Endothelial cell of umbilical vein (primary cell): ENCODE measurements around the gene COL23A1. TPM values are rescaled to one million over a fixed set of nuclear protein-coding genes. Genes with fewer than 3 reads are reported as not detected.

ENCODE experiments used
- BruUV-seq: library from RNA; stranded (reverse); fragments of 400-500 nt; replicated peaks from 2 replicates; lab custom pipeline; 2021; lab: Mats Ljungman, UMichigan
- CTCF ChIA-PET: fragments of 300-600, 350-600 bp; sonication (Branson Sonifier 250); formaldehyde crosslinking; loops from one replicate; lab custom pipeline; 2021; ENCODE audit warnings: antibody characterized with exemption, inconsistent platforms; lab: Charles Lee
- POLR2A ChIA-PET: fragments of 300-600, 350-600 bp; sonication (Branson Sonifier 250); formaldehyde crosslinking; loops from one replicate; lab custom pipeline; 2021; ENCODE audit warnings: antibody characterized with exemption, inconsistent platforms; lab: Charles Lee
- DNase-seq: peaks from one replicate; pipeline ENCODE4 v3.0.0-alpha.2; 2011; ENCODE audit warnings: low read depth, low spot score
- FAIRE-seq: peaks from 2 replicates; lab custom pipeline; 2011; peaks lifted over from hg19 to GRCh38; lab: Jason Lieb, UNC
- H2AFZ ChIP-seq: 2 replicates; pipeline ENCODE4 v1.6.0; 2012; ENCODE audit warnings: low read depth, low read length, control low read depth, inconsistent platforms
- H3K27ac ChIP-seq: 2 replicates; pipeline ENCODE4 v1.5.1; 2011; ENCODE audit warnings: low read depth, mild to moderate bottlenecking, control low read depth, low read length, moderate library complexity; ENCODE audit not compliant: insufficient read depth
- H3K27me3 ChIP-seq, 2 experiments: 2 replicates each; pipeline versions ENCODE4 v1.6.0 to v1.6.1; 2011; ENCODE audit warnings: low read length in 2 of 2, mixed read lengths in 1 of 2; ENCODE audit not compliant: control insufficient read depth in 2 of 2, insufficient read depth in 2 of 2
- H3K36me3 ChIP-seq, 2 experiments: 2 replicates in 1 of 2; 3 replicates in 1 of 2; pipeline ENCODE4 v1.5.1; 2011; ENCODE audit warnings: low read length in 2 of 2, mild to moderate bottlenecking in 1 of 2, moderate library complexity in 1 of 2; ENCODE audit not compliant: control insufficient read depth in 2 of 2, insufficient read depth in 2 of 2; ENCODE audit errors: extremely low read depth in 1 of 2
- H3K4me1 ChIP-seq: 3 replicates; pipeline ENCODE4 v1.5.1; 2011; ENCODE audit warnings: mild to moderate bottlenecking, low read length; ENCODE audit not compliant: control insufficient read depth, insufficient read depth; ENCODE audit errors: extremely low read depth
- H3K4me2 ChIP-seq: 2 replicates; pipeline ENCODE4 v1.6.1; 2011; ENCODE audit warnings: low read length, control low read depth, mixed read lengths; ENCODE audit not compliant: insufficient read depth
- H3K4me3 ChIP-seq, 3 experiments: fragments of 200-600 bp in 1 of 3; sonication (generic), shearing (Covaris generic) in 1 of 3; replicated peaks in 1 of 3; 2 replicates each; pipeline ENCODE4 v1.5.1; 2011 to 2016; ENCODE audit warnings: control low read depth in 3 of 3, low read length in 3 of 3, mild to moderate bottlenecking in 2 of 3, inconsistent platforms in 1 of 3, low read depth in 1 of 3, moderate library complexity in 1 of 3; ENCODE audit not compliant: insufficient read depth in 1 of 3
- H3K79me2 ChIP-seq: 2 replicates; pipeline ENCODE4 v1.6.0; 2012; ENCODE audit warnings: low read length, inconsistent platforms; ENCODE audit not compliant: control insufficient read depth, insufficient read depth
- H3K9ac ChIP-seq: replicated peaks from 2 replicates; pipeline ENCODE3; 2011; ENCODE audit warnings: low read length, control low read depth; ENCODE audit not compliant: insufficient read depth; ENCODE audit errors: extremely low read depth
- H3K9me1 ChIP-seq: replicated peaks from 3 replicates; pipeline ENCODE4 v1.6.0; 2011; ENCODE audit warnings: mild to moderate bottlenecking, low read length; ENCODE audit not compliant: control insufficient read depth, insufficient read depth; ENCODE audit errors: extremely low read depth
- H3K9me3 ChIP-seq: replicated peaks from 2 replicates; pipeline ENCODE4 v1.5.1; 2012; ENCODE audit warnings: low read length, inconsistent platforms; ENCODE audit not compliant: control insufficient read depth, insufficient read depth
- H4K20me1 ChIP-seq: replicated peaks from 2 replicates; pipeline ENCODE3; 2011; ENCODE audit warnings: mild to moderate bottlenecking, low read length; ENCODE audit not compliant: control insufficient read depth, insufficient read depth; ENCODE audit errors: extremely low read depth
- CTCF ChIP-seq, 2 donors: IDR thresholded peaks; 1 replicate in 1 of 2; 2 replicates in 1 of 2; pipeline ENCODE4 v1.5.1; 2011; ENCODE audit warnings: low read length in 2 of 2, mild to moderate bottlenecking in 2 of 2, moderate library complexity in 2 of 2, control low read depth in 1 of 2, inconsistent platforms in 1 of 2, low read depth in 1 of 2; ENCODE audit not compliant: insufficient read depth in 1 of 2; ENCODE audit errors: extremely low read depth in 1 of 2
- MAX ChIP-seq: IDR thresholded peaks from 2 replicates; pipeline ENCODE4 v1.6.1; 2011; ENCODE audit not compliant: insufficient read depth, insufficient read length
- MYC ChIP-seq: IDR thresholded peaks from one replicate; pipeline ENCODE4 v1.6.1; 2011; ENCODE audit warnings: mild to moderate bottlenecking, low read depth, low read length
- POLR2A ChIP-seq: IDR thresholded peaks from 2 replicates; pipeline ENCODE4 v1.6.1; 2012; ENCODE audit warnings: low read depth, mild to moderate bottlenecking, control low read depth, low read length
- POLR2AphosphoS5 ChIP-seq: IDR thresholded peaks from 2 replicates; pipeline ENCODE4 v1.6.1; 2012; ENCODE audit warnings: low read depth, mild to moderate bottlenecking, control low read depth, low read length, moderate library complexity; ENCODE audit not compliant: insufficient read depth
- dilution Hi-C: fragments of 300-500 bp; cut with MboI; formaldehyde crosslinking; loops from one replicate; pipeline ENCODE4 v1.15.0; 2019; ENCODE audit warnings: low sequenced_read_pairs; ENCODE audit not compliant: extremely low pct_ligation_motif_present
- intact Hi-C: fragments of 100-400 bp; cut with micrococcal nuclease; formaldehyde crosslinking; loops from one replicate; pipeline ENCODE4 v1.10.0; 2022
- polyA plus RNA-seq, 4 experiments: library from polyadenylated mRNA; depleted of rRNA in 3 of 4; stranded (reverse) in 3 of 4; unstranded in 1 of 4; fragments of >200 nt; gene quantifications; 2 replicates each; pipeline versions ENCODE4 v1.2.1 to v1.2.3, GENCODE V29; 2011 to 2012; ENCODE audit warnings: missing spikeins in 1 of 4
- total RNA-seq: library from RNA; stranded (reverse); gene quantifications from 2 replicates; pipeline ENCODE4 v1.2.3, GENCODE V29; 2021

Gene COL23A1
- total and polyA plus RNA-seq, 2 donors (not counting 3 experiments of a cell fraction or from before 2014, with no cell fraction given): not detected

- H3K27ac ChIP-seq: no peak overlapping the region
- intact Hi-C loops (no loop called here), dilution Hi-C loops (no loop called here)
- no peaks in the 10 kb centered on the region for H3K9me1 ChIP-seq
- no peaks in the 10 kb centered on the region for H3K36me3 ChIP-seq
- DNase-seq (no peak), FAIRE-seq (no peak)
- no peak overlapping the region for H3K4me2 ChIP-seq
- H3K4me3 ChIP-seq: no peak overlapping the region
- H3K4me1 ChIP-seq: no peaks in the 10 kb centered on the region
- no peak overlapping the region for H3K9ac ChIP-seq
- H3K9me3 ChIP-seq: peaks cover 3% of the 10 kb centered on the region
- H3K79me2 ChIP-seq: no peaks in the 10 kb centered on the region
- BruUV-seq: no TSS peak
- peaks cover 0 to 2% of the 10 kb centered on the region in 2 experiments for H3K27me3 ChIP-seq
- TF ChIP-seq POLR2A (no peak), POLR2AphosphoS5 (no peak), MYC (no peak), CTCF (IDR thresholded peaks at IDR 0.05; ENCODE audit: extremely low read depth in 1 of 2, insufficient read depth in 1 of 2, low read depth in 1 of 2, low read length in 2 of 2) (no peak), MAX (no peak)
- CTCF ChIA-PET: interaction anchor here (2.7 kb wide), 1 partner anchor 1208 kb away, joined by 15 read pairs; no protein-coding TSS in a partner anchor
- POLR2A ChIA-PET: no interaction called here
- H4K20me1 ChIP-seq: no peaks in the 10 kb centered on the region
- H2AFZ ChIP-seq: no peak overlapping the region
Measured at GRCh38 chr5:178285399-178286225, 304.6 kb downstream of the COL23A1 start.
